CD4-positive, alpha-beta T cell (primary cell): ENCODE measurements around the gene DUS3L. TPM values are rescaled to one million over a fixed set of nuclear protein-coding genes. Genes with fewer than 3 reads are reported as not detected.

Source experiments
- ATAC-seq: fragments of 200-7000 bp; cut with Tn5 transposase; one replicate; pipeline ENCODE4 v1.10.0; 2022; ENCODE audit warnings: mild to moderate bottlenecking; ENCODE audit not compliant: poor library complexity
- CTCF ChIA-PET: fragments of 350-600 bp; sonication (Branson Sonifier 250); formaldehyde crosslinking; loops from one replicate; lab custom pipeline; 2021; ENCODE audit warnings: antibody characterized with exemption, inconsistent platforms; lab: Charles Lee
- POLR2A ChIA-PET: fragments of 350-600 bp; sonication (Branson Sonifier 250); formaldehyde crosslinking; loops from one replicate; lab custom pipeline; 2021; ENCODE audit warnings: antibody characterized with exemption, inconsistent platforms; lab: Charles Lee
- DNase-seq, 14 experiments: peaks; one replicate each; pipeline ENCODE4 v3.0.0-alpha.2; 2013 to 2020; ENCODE audit warnings: mixed read lengths in 2 of 14
- H3K27ac ChIP-seq, 2 donors: one replicate each; pipeline versions ENCODE4 v1.5.1 to v1.7.0; 2013; ENCODE audit warnings: low read length in 2 of 2, low read depth in 1 of 2, mild to moderate bottlenecking in 1 of 2
- H3K27me3 ChIP-seq, 2 experiments: 1 replicate in 1 of 2; 2 replicates in 1 of 2; pipeline versions ENCODE4 v1.6.1 to v1.7.0; 2013; ENCODE audit warnings: low read length in 2 of 2, control low read depth in 1 of 2, mild to moderate bottlenecking in 1 of 2, moderate library complexity in 1 of 2; ENCODE audit not compliant: insufficient read depth in 2 of 2, control insufficient read depth in 1 of 2
- H3K36me3 ChIP-seq: one replicate; pipeline ENCODE4 v1.6.1; 2013; ENCODE audit warnings: low read length, control low read depth; ENCODE audit not compliant: insufficient read depth
- H3K4me1 ChIP-seq: one replicate; pipeline ENCODE4 v1.6.1; 2013; ENCODE audit warnings: low read length, control low read depth; ENCODE audit not compliant: insufficient read depth
- H3K4me3 ChIP-seq: one replicate; pipeline ENCODE4 v1.5.1; 2013; ENCODE audit warnings: mild to moderate bottlenecking, low read length, moderate library complexity
- H3K9me3 ChIP-seq, 2 experiments: 1 replicate in 1 of 2; 2 replicates in 1 of 2; pipeline versions ENCODE4 v1.6.1 to v1.7.0; 2013; ENCODE audit warnings: low read length in 2 of 2, mild to moderate bottlenecking in 2 of 2, control low read depth in 1 of 2, moderate library complexity in 1 of 2; ENCODE audit not compliant: control insufficient read depth in 1 of 2, insufficient read depth in 1 of 2
- H3K27ac Mint-ChIP-seq: one replicate; pipeline ENCODE4 v1.8.0; 2020; ENCODE audit warnings: mixed read lengths
- H3K27me3 Mint-ChIP-seq: one replicate; pipeline ENCODE4 v1.8.0; 2021; ENCODE audit warnings: mixed read lengths
- H3K36me3 Mint-ChIP-seq: one replicate; pipeline ENCODE4 v1.8.0; 2021; ENCODE audit warnings: low read depth, mixed read lengths
- H3K4me1 Mint-ChIP-seq: one replicate; pipeline ENCODE4 v1.8.0; 2021; ENCODE audit warnings: low read depth, mixed read lengths
- H3K4me3 Mint-ChIP-seq: one replicate; pipeline ENCODE4 v1.8.0; 2020; ENCODE audit warnings: mild to moderate bottlenecking, mixed read lengths
- H3K9me3 Mint-ChIP-seq: one replicate; pipeline ENCODE4 v1.8.0; 2020; ENCODE audit warnings: mixed read lengths
- CTCF ChIP-seq: fragments of 200-600 bp; IDR thresholded peaks from one replicate; pipeline ENCODE4 v1.8.0; 2022; ENCODE audit warnings: antibody characterized with exemption, mild to moderate bottlenecking
- intact Hi-C, 2 experiments: fragments of 100-400 bp; cut with DNase I in 1 of 2; cut with micrococcal nuclease in 1 of 2; formaldehyde crosslinking; loops; one replicate each; pipeline versions ENCODE4 v1.15.1 to v1.9.0; 2023 to 2025; cut with DNase I, micrococcal nuclease
- total RNA-seq, 174 experiments: library from RNA in 2 of 174; stranded (reverse) in 2 of 174; gene quantifications; one replicate each; pipeline ENCODE4 v1.2.3 and lab custom pipeline; 2021 to 2026

Gene DUS3L
- total RNA-seq, 2 experiments from 2014 or later: 150 to 170 TPM

GRCh38 chr19:5817218-5817617 is 26.3 kb upstream of the DUS3L start:
- Histone ChIP-seq H3K4me1 (no peaks in the 10 kb centered on the region), H3K27me3 (no peaks in the 10 kb centered on the region), H3K36me3 (no peaks in the 10 kb centered on the region), H3K27ac (no peak overlapping the region), H3K4me3 (no peak overlapping the region), H3K9me3 (no peaks in the 10 kb centered on the region)
- DNase-seq (no peak), ATAC-seq (no peak)
- H3K9me3 Mint-ChIP-seq: no peaks in the 10 kb centered on the region
- ChIA-PET CTCF (no interaction called here), POLR2A (no interaction called here)
- H3K4me1 Mint-ChIP-seq: no peaks in the 10 kb centered on the region
- intact Hi-C loops: no loop called here
- H3K27ac Mint-ChIP-seq: no peak overlapping the region
- H3K36me3 Mint-ChIP-seq: no peaks in the 10 kb centered on the region
- H3K27me3 Mint-ChIP-seq: no peaks in the 10 kb centered on the region
- TF ChIP-seq CTCF: no peak
- H3K4me3 Mint-ChIP-seq: no peak overlapping the region

DNA sequence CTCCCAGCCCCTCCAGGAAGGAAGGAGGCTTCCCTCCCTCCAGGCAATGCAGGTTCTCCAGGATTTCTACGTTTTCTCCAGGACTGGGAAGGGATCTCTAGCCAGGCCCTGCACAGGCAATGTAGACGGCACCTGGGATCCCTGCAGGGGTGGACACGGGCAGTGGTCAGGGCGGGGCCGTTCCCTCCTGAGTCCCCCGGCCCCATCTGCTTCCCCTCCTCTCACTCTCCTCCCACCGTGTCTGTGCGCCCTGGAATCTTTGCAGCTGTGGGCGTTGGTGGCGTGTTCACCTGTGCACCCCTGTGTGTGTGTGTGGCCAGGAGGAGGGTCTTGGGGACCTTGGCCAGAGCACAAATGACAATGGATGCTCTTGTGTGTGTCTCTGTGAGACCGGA is 23.9 kb upstream of the DUS3L start:
- H3K27me3 Mint-ChIP-seq: no peaks in the 10 kb centered on the region
- H3K27ac Mint-ChIP-seq: no peak overlapping the region
- no peak for DNase-seq
- no peak for ATAC-seq
- Histone ChIP-seq H3K27ac (no peak overlapping the region), H3K27me3 (no peaks in the 10 kb centered on the region), H3K4me3 (no peak overlapping the region), H3K9me3 (no peaks in the 10 kb centered on the region), H3K36me3 (no peaks in the 10 kb centered on the region), H3K4me1 (no peaks in the 10 kb centered on the region)
- CTCF ChIA-PET: no interaction called here
- no peaks in the 10 kb centered on the region for H3K9me3 Mint-ChIP-seq
- no peaks in the 10 kb centered on the region for H3K36me3 Mint-ChIP-seq
- no peaks in the 10 kb centered on the region for H3K4me1 Mint-ChIP-seq
- H3K4me3 Mint-ChIP-seq: no peak overlapping the region
- no peak for TF ChIP-seq CTCF
- POLR2A ChIA-PET: no interaction called here
- intact Hi-C loops: no loop called here

- H3K36me3 Mint-ChIP-seq: no peaks in the 10 kb centered on the region
- Histone ChIP-seq H3K4me3 (no peak overlapping the region), H3K27me3 (no peaks in the 10 kb centered on the region), H3K36me3 (no peaks in the 10 kb centered on the region), H3K4me1 (no peaks in the 10 kb centered on the region), H3K27ac (no peak overlapping the region), H3K9me3 (no peaks in the 10 kb centered on the region)
- peak in 1 of 14 experiments; percentile 1 for DNase-seq
- no peak for TF ChIP-seq CTCF
- ATAC-seq: no peak
- intact Hi-C loops: no loop called here
- POLR2A ChIA-PET: interaction anchor here (0.6 kb wide), 1 partner anchor 31 kb away, joined by 3 read pairs; no protein-coding TSS in a partner anchor
- no peaks in the 10 kb centered on the region for H3K9me3 Mint-ChIP-seq
- no peak overlapping the region for H3K4me3 Mint-ChIP-seq
- H3K4me1 Mint-ChIP-seq: no peaks in the 10 kb centered on the region
- no peaks in the 10 kb centered on the region for H3K27me3 Mint-ChIP-seq
- no peak overlapping the region for H3K27ac Mint-ChIP-seq
- CTCF ChIA-PET: no interaction called here
These were observed 23.3 kb upstream of the DUS3L start for GRCh38 chr19:5814123-5814851.
